Panc1 (cell line): ENCODE results near the gene TBX5.

Experiments
- CTCF ChIP-seq: fragments of 450-650 bp; IDR thresholded peaks from 2 replicates; pipeline ENCODE4 v1.5.1; 2017; ENCODE audit warnings: mild to moderate bottlenecking
- POLR2AphosphoS5 ChIP-seq: IDR thresholded peaks from 2 replicates; pipeline ENCODE4 v1.6.1; 2012; ENCODE audit warnings: mild to moderate bottlenecking, low read depth, low read length, moderate library complexity
- REST ChIP-seq, 2 experiments: IDR thresholded peaks; 2 replicates each; pipeline ENCODE4 v1.6.1; 2011 to 2012; ENCODE audit warnings: low read depth in 2 of 2, control low read depth in 1 of 2, low read length in 1 of 2, mild to moderate bottlenecking in 1 of 2, moderate library complexity in 1 of 2; ENCODE audit not compliant: insufficient read depth in 1 of 2
- SIN3A ChIP-seq: IDR thresholded peaks from 2 replicates; pipeline ENCODE4 v1.6.1; 2012; ENCODE audit warnings: low read depth, mild to moderate bottlenecking, low read length, moderate library complexity, borderline replicate concordance; ENCODE audit not compliant: insufficient read depth
- TCF7L2 ChIP-seq: IDR thresholded peaks from 2 replicates; pipeline ENCODE4 v1.6.1; 2011; ENCODE audit warnings: mild to moderate bottlenecking, low read depth, low read length, inconsistent platforms

- no peak for TF ChIP-seq CTCF
- TF ChIP-seq SIN3A: no peak
- TF ChIP-seq POLR2AphosphoS5: no peak
- TF ChIP-seq REST (IDR thresholded peaks at IDR 0.05; ENCODE audit: insufficient read depth in 1 of 2, low read depth in 2 of 2, low read length in 1 of 2): no peak
- TF ChIP-seq TCF7L2: no peak
Measured at GRCh38 chr12:114306646-114307045, 99.3 kb downstream of the TBX5 start.
